GM12872 (cell line): ENCODE results near the gene UBA3.

Source experiments
- TF ChIP-seq, protein P1 (sequence below): IDR thresholded peaks from 3 replicates; pipeline ENCODE4 v1.5.1; 2011; ENCODE audit warnings: low read depth, mild to moderate bottlenecking, low read length, moderate library complexity; ENCODE audit not compliant: insufficient read depth

UBA3 gene

DNA sequence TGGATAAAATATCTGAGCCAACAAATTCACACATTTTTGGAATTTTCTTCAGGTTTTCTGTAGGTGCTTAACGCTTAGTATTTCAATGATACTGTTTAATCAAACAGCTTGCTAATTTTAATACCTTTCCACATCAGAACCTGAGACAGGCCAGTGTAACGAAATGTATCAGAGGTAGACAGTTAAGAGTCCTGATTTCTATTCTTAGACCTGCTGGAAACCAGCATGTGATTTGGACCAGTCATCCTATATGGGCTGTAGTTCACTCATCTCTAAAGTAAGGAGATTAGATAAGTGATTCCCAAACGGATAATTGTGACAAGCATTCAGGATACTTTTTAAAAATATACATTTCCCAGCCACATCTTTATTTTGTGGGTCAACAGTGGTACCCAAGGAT lies 23.0 kb upstream of the UBA3 start:
- TF ChIP-seq, protein P1, sequence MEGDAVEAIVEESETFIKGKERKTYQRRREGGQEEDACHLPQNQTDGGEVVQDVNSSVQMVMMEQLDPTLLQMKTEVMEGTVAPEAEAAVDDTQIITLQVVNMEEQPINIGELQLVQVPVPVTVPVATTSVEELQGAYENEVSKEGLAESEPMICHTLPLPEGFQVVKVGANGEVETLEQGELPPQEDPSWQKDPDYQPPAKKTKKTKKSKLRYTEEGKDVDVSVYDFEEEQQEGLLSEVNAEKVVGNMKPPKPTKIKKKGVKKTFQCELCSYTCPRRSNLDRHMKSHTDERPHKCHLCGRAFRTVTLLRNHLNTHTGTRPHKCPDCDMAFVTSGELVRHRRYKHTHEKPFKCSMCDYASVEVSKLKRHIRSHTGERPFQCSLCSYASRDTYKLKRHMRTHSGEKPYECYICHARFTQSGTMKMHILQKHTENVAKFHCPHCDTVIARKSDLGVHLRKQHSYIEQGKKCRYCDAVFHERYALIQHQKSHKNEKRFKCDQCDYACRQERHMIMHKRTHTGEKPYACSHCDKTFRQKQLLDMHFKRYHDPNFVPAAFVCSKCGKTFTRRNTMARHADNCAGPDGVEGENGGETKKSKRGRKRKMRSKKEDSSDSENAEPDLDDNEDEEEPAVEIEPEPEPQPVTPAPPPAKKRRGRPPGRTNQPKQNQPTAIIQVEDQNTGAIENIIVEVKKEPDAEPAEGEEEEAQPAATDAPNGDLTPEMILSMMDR: no peak

DNA sequence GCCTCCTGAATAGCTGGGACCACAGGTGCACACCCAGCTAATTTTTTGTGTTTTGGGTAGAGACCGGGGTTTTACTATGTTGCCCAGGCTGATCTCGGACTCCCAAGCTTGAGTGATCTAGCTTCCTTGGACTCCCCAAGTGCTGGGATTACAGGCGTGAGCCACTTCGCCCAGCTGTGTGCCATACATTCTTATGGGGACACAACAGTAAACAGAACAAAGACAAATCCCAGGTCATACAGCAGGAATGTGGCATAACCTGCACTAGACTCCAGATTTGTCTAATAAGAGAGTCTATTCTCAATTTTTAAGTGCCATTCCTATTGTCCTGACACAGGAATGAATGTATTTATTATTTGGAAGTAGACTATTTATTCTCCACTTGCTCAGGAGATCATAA lies 22.2 kb upstream of the UBA3 start:
- TF ChIP-seq, protein P1: no peak

DNA sequence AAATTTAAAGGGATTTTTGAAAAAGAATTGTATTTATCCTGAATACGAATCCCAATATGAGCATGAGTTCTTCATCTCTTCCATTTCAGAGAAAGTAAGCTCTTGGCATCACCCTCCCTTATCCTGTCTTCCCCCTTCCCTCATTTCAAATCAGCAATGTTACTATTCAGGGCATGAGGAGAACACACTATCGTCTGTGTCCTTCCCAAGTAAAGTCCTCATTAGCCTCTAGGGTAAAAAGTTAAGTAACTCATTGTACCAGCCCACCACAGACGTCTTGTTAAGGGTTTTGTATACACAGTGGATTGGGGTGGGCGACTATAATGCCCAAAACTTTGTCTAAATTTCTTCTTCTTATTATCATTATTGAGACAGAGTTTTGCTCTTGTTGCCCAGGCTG lies 19.4 kb upstream of the UBA3 start:
- TF ChIP-seq, protein P1: no peak

DNA sequence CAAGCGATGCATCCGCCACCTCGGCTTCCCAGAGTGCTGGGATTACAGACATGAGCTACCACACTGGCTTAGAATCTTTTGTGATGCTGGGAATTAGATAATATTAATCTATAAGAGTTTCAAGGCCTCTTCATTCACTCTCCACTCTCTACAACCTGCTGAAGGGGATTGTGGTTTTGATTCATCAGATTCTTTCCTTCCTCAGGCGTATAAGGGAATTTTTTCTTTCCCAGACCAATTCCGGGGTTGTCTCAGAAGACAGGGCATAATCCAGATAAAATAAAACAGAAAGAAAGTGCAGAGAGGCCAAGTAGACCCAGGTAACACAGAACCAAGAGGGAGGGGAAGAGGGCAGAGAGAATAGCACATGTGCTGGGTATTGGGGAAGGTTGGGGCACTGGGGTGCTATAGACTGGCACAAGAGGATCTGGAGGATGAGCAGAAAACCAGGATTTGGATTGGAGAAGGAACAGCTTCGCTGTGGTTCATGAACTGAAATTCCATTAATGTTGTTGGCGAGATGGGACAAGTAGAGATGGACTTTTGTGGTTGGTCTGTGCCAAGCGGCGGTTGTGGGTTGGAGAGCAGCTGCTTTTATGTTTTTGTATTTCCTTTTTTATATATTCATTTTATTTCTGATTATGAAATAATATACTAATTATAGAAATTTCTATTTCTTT lies 17.4 kb upstream of the UBA3 start:
- TF ChIP-seq, protein P1: no peak

DNA sequence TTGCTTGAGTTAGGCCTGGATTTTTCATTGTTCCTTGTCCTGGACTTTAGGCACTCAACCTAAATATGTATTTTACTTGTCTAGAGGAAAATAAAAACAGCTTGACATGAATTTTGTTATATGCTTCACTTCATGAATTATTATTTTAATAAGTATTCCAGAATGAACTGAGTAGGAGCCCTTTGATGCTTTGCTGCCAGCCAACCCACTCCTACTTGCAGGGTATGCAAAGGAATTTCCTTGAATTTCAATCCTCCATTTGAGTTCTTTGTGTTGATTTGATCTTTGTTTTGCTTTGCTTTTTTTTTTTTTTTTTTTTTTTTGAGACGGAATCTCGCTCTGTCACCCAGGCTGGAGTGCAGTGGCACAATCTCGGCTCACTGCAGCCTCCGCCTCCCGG lies 16.1 kb upstream of the UBA3 start:
- TF ChIP-seq, protein P1: no peak

DNA sequence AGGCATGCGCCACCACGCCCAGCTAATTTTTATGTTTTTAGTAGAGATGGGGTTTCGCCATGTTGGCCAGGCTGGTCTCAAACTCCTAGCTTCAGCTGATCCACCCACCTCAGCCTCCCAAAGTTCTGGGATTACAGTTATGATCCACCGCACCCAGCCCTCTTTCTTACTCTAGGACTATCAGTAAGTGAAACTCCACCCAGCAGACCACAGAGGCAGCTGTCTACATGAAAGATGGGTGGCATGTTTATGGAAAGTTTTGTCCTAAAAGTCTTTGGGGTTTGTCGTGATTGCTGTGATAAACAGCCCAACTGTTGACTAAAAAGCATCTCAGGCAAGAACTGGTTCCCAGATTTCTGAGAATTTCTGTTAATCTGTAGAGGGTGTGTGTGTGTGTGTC lies 15.5 kb upstream of the UBA3 start:
- TF ChIP-seq, protein P1: no peak

DNA sequence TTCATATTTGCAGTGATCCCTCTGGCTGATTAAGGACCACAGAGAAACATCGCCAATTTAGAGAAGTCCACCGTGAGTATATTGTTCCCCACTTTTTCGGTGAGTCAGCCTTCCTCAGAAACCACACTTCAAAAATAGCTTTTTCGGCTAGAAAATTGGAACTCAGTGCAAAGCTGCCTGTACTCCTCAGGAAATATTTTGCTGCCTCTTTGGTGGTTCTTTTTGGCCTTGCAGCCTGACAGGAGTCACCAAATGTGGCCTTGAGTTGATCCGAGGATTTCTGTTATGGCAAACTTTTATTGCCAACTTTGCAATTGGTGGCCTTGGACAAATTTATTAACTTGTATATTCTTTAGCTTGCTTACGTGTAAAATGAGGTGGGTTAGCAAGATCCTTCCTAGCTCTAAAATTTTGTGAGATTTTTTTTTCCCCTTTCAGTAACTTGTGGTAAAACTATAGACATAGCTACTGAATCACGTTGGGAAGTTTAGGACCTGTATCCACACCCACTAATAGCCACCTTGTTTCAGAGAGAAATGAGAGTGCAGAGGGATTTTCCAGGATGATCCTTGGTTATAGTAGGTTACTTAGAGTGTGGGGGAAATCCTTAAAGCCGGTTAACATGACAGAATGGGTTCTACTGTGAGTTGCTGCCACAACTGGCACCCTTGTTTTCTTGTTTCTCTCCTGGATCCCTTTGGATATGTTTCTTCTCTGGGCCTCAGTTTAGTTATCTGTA lies 14.5 kb upstream of the UBA3 start:
- TF ChIP-seq, protein P1: no peak
